Gastroesophageal sphincter (tissue), 4 donors: Measurements from ENCODE around the gene DNAJB8. TPM values are rescaled to one million over a fixed set of nuclear protein-coding genes. Genes with fewer than 3 reads are reported as not detected.

Source experiments
- ATAC-seq: fragments of 150-250 bp; one replicate; pipeline ENCODE4 v1.9.1; 2016; ENCODE audit warnings: mild to moderate bottlenecking, moderate library complexity
- H3K27ac ChIP-seq, 4 donors: fragments of 200-600 bp; sonication (generic) in 3 of 4; 1 replicate in 3 of 4; 2 replicates in 1 of 4; pipeline ENCODE4 v1.5.1; 2016 to 2019
- H3K27me3 ChIP-seq: fragments of 200-600 bp; sonication (generic); one replicate; pipeline ENCODE4 v1.5.1; 2019
- H3K36me3 ChIP-seq, 2 donors: fragments of 200-600 bp; sonication (generic); one replicate each; pipeline ENCODE4 v1.5.1; 2019; ENCODE audit warnings: control low read depth in 1 of 2
- H3K4me1 ChIP-seq, 3 donors: fragments of 200-600 bp; sonication (generic); 1 replicate in 2 of 3; 2 replicates in 1 of 3; pipeline ENCODE4 v1.5.1; 2016 to 2019; ENCODE audit warnings: control low read depth in 2 of 3
- H3K4me3 ChIP-seq, 2 donors: fragments of 200-600 bp; sonication (generic); one replicate each; pipeline ENCODE4 v1.5.1; 2019; ENCODE audit warnings: mild to moderate bottlenecking in 1 of 2, moderate library complexity in 1 of 2
- H3K9me3 ChIP-seq, 3 donors: fragments of 200-600 bp; sonication (generic); one replicate each; pipeline ENCODE4 v1.5.1; 2017 to 2019; ENCODE audit warnings: control low read depth in 2 of 3
- CTCF ChIP-seq, 4 experiments: fragments of 200-600 bp in 2 of 4; fragments of 450-650 bp in 2 of 4; sonication (generic) in 1 of 4; IDR thresholded peaks; one replicate each; pipeline ENCODE4 v1.5.1; 2017 to 2019; ENCODE audit warnings: antibody characterized with exemption in 4 of 4, mild to moderate bottlenecking in 2 of 4, moderate library complexity in 2 of 4
- EP300 ChIP-seq: sonication (generic); formaldehyde crosslinking; IDR thresholded peaks from one replicate; pipeline ENCODE4 v1.6.1; 2017; ENCODE audit warnings: antibody characterized with exemption, mild to moderate bottlenecking
- POLR2A ChIP-seq, 2 donors: fragments of 450-650 bp; IDR thresholded peaks; one replicate each; pipeline ENCODE4 v1.6.1; 2017; ENCODE audit warnings: antibody characterized with exemption in 2 of 2, mild to moderate bottlenecking in 2 of 2, moderate library complexity in 1 of 2
- POLR2AphosphoS5 ChIP-seq: sonication (generic); formaldehyde crosslinking; IDR thresholded peaks from one replicate; pipeline ENCODE4 v1.6.1; 2017; ENCODE audit warnings: antibody characterized with exemption
- WGBS, 2 donors: methylation state at CpG; one replicate each; pipeline ENCODE4 v1.1.5; 2018; ENCODE audit warnings: low coverage in 1 of 2; 5-methylcytosine and 5-hydroxymethylcytosine counted together
- total RNA-seq, 4 donors: library from RNA; depleted of rRNA; stranded (reverse); fragments of >200 nt; gene quantifications; one replicate each; pipeline ENCODE4 v1.1.0, GENCODE V29; 2016

DNAJB8 gene
- total RNA-seq, 4 donors from 2014 or later, result not detected

DNA sequence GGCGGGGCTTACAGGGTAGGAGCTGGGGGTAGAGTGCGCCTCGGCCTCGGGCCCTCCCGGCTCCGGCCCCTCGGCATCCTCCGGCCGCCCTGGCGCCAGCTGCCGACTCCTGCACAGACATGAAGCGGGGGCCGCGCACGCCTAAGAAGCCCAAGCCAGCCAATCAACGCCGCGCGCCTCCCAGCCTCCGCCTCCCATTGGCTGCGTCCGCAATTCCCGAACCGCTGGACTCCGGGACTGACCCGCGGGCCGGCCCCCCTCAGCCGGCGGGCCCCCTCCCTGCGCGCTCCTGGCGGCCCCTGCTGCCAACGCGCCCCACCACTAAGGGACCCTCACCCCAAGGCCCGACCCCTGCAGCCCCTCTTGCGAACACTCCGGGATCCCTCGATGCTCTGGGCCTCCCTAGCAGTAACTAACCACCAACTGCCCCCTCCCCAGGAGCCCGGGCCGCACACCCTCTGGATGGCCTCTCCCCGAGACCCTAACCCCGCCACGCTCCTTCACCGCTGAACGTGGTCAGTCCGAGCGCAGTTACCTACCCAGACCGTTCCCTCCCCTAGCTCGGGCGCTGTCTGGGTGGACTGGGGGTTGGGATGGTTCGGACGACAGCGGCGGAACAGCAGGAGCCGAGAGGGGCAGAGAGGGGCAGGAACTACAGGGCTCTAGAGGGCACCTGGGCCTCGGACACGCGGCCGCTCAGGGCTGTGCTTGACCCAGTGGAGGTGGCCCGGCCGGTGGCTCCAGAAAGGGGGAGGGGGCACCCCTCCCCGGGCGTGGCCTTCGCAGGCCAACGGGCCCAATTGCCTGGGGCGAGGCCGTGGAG is 21.3 kb upstream of the DNAJB8 start:
- peaks cover 0 to 83% (median 63%) of the 10 kb centered on the region in 3 donors for H3K4me1 ChIP-seq
- H3K27me3 ChIP-seq, result peaks cover 100% of the 10 kb centered on the region
- WGBS, 2 donors, result no CpG with 5 or more reads among the region's 68 CpGs

GRCh38 chr3:128487538-128487812 is 20.8 kb upstream of the DNAJB8 start:
- no peaks in the 10 kb centered on the region for H3K36me3 ChIP-seq
- peak overlapping the region; percentile 33 to 63 for H3K4me3 ChIP-seq
- H3K27ac ChIP-seq, result peak overlapping the region in 3 of 4 donors; percentile 43 to 82 (median 77)
- ATAC-seq, result no peak
- no peaks in the 10 kb centered on the region for H3K9me3 ChIP-seq
- H3K4me1 ChIP-seq, result peaks cover 0 to 83% (median 57%) of the 10 kb centered on the region in 3 donors
- no peak for TF ChIP-seq POLR2AphosphoS5
- peaks cover 100% of the 10 kb centered on the region for H3K27me3 ChIP-seq
- 8% methylated on average over 2 of the region's 18 CpGs; no CpG with 5 or more reads in 1 of the 2 donors for WGBS, 2 donors

More for the DNA sequence above, 21.3 kb upstream of the DNAJB8 start:
- peak; percentile 73 for ATAC-seq
- TF ChIP-seq POLR2AphosphoS5 (peak; percentile 33), POLR2A (IDR thresholded peaks at IDR 0.05) (peak; percentile 59 to 65), CTCF (IDR thresholded peaks at IDR 0.05) (no peak)
- Histone ChIP-seq H3K4me3 (peak overlapping the region; percentile 33 to 63), H3K9me3 (no peaks in the 10 kb centered on the region), H3K27ac (peak overlapping the region in 3 of 4 donors; percentile 76 to 82 (median 77)), H3K36me3 (no peaks in the 10 kb centered on the region)

- Histone ChIP-seq H3K9me3 (no peaks in the 10 kb centered on the region), H3K27ac (peak overlapping the region in 3 of 4 donors; percentile 43 to 82 (median 77)), H3K36me3 (no peaks in the 10 kb centered on the region), H3K4me3 (peak overlapping the region; percentile 33 to 63), H3K27me3 (peaks cover 100% of the 10 kb centered on the region), H3K4me1 (peaks cover 0 to 83% (median 53%) of the 10 kb centered on the region in 3 donors)
- TF ChIP-seq POLR2AphosphoS5 (peak; percentile 58), POLR2A (IDR thresholded peaks at IDR 0.05) (no peak)
- WGBS, 2 donors, result 0% methylated on average over 5 of the region's 75 CpGs; no CpG with 5 or more reads in 1 of the 2 donors
- ATAC-seq, result no peak
Observed at GRCh38 chr3:128486681-128487537, 20.2 kb upstream of the DNAJB8 start.

GRCh38 chr3:128486205-128486628 is 19.5 kb upstream of the DNAJB8 start:
- TF ChIP-seq POLR2AphosphoS5 (no peak), EP300 (no peak), CTCF (IDR thresholded peaks at IDR 0.05) (no peak), POLR2A (IDR thresholded peaks at IDR 0.05) (no peak)
- H3K36me3 ChIP-seq, result no peaks in the 10 kb centered on the region
- peak overlapping the region; percentile 33 to 63 for H3K4me3 ChIP-seq
- no peaks in the 10 kb centered on the region for H3K9me3 ChIP-seq
- peaks cover 0 to 83% (median 49%) of the 10 kb centered on the region in 3 donors for H3K4me1 ChIP-seq
- peak overlapping the region in 2 of 4 donors; percentile 77 to 82 for H3K27ac ChIP-seq
- H3K27me3 ChIP-seq, result peaks cover 100% of the 10 kb centered on the region
- 0 to 8% methylated on average over 2 to 8 of the region's 14 CpGs for WGBS, 2 donors
- no peak for ATAC-seq

GRCh38 chr3:128485282-128486204 is 18.9 kb upstream of the DNAJB8 start:
- H3K9me3 ChIP-seq, result no peaks in the 10 kb centered on the region
- H3K27me3 ChIP-seq, result peaks cover 100% of the 10 kb centered on the region
- H3K27ac ChIP-seq, result peak overlapping the region in 1 of 4 donors; percentile 82
- H3K36me3 ChIP-seq, result no peaks in the 10 kb centered on the region
- 7 to 20% methylated on average over 1 to 4 of the region's 29 CpGs for WGBS, 2 donors
- H3K4me3 ChIP-seq, result peak overlapping the region in 1 of 2 donors; percentile 63
- peaks cover 0 to 81% (median 42%) of the 10 kb centered on the region in 3 donors for H3K4me1 ChIP-seq
- ATAC-seq, result no peak
- TF ChIP-seq CTCF (IDR thresholded peaks at IDR 0.05) (no peak), POLR2AphosphoS5 (no peak), EP300 (no peak)
